NT2/D1 (cell line): Measurements from ENCODE around the gene CAPN13.

Source experiments
- DNase-seq: peaks from one replicate; pipeline ENCODE4 v3.0.0-alpha.2; 2011; ENCODE audit warnings: low read depth, low spot score
- H3K27me3 ChIP-seq: 2 replicates; pipeline ENCODE4 v1.6.0; 2011; ENCODE audit warnings: mild to moderate bottlenecking; ENCODE audit not compliant: insufficient read length, insufficient read depth
- H3K36me3 ChIP-seq: 2 replicates; pipeline ENCODE4 v1.6.1; 2011; ENCODE audit warnings: mild to moderate bottlenecking, low read length, mixed read lengths; ENCODE audit not compliant: insufficient read depth, insufficient read length
- H3K4me1 ChIP-seq: 2 replicates; pipeline ENCODE4 v1.5.1; 2011; ENCODE audit not compliant: insufficient read depth, insufficient read length
- H3K4me3 ChIP-seq: 2 replicates; pipeline ENCODE4 v1.5.1; 2011; ENCODE audit warnings: low read depth; ENCODE audit not compliant: insufficient read length
- H3K9ac ChIP-seq: 2 replicates; pipeline ENCODE4 v1.6.0; 2011; ENCODE audit warnings: low read depth; ENCODE audit not compliant: insufficient read length
- H3K9me3 ChIP-seq: 2 replicates; pipeline ENCODE4 v1.5.1; 2011; ENCODE audit warnings: mild to moderate bottlenecking, low read length; ENCODE audit not compliant: insufficient read depth
- SUZ12 ChIP-seq: IDR thresholded peaks from 2 replicates; pipeline ENCODE4 v1.6.1; 2011; ENCODE audit not compliant: insufficient read length, insufficient read depth; ENCODE audit errors: extremely low read depth
- YY1 ChIP-seq: IDR thresholded peaks from 2 replicates; pipeline ENCODE4 v1.6.1; 2011; ENCODE audit not compliant: insufficient read length, insufficient read depth
- ZNF274 ChIP-seq: IDR thresholded peaks from 2 replicates; pipeline ENCODE4 v1.6.1; 2011; ENCODE audit warnings: mild to moderate bottlenecking, low read depth, low read length

CAPN13 gene

DNA sequence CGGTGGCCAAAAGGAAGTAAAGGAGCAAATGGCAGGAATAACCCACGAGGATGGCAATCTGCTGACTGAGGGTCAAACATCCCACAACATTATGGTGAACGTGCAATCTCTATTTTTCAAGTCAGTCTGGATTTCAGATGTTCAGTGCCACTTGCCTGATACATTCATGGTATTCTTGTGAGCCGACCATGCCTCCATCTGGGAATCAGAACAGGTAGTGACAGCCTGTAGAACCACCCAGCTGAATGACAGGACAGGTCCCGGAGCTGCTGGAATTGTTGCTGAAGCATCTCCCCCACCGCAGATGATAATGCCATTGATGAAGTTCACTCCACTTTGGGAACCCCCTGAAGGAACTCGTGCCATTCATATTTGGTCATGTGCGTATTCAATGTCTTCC is 123.2 kb downstream of the CAPN13 start:
- TF ChIP-seq YY1, result no peak
- no peak for TF ChIP-seq ZNF274
- TF ChIP-seq SUZ12, result no peak
- Histone ChIP-seq H3K4me3 (no peak overlapping the region), H3K4me1 (peaks cover 1% of the 10 kb centered on the region), H3K36me3 (no peaks in the 10 kb centered on the region), H3K9ac (no peak overlapping the region), H3K27me3 (no peaks in the 10 kb centered on the region), H3K9me3 (no peaks in the 10 kb centered on the region)
- DNase-seq, result no peak

DNA sequence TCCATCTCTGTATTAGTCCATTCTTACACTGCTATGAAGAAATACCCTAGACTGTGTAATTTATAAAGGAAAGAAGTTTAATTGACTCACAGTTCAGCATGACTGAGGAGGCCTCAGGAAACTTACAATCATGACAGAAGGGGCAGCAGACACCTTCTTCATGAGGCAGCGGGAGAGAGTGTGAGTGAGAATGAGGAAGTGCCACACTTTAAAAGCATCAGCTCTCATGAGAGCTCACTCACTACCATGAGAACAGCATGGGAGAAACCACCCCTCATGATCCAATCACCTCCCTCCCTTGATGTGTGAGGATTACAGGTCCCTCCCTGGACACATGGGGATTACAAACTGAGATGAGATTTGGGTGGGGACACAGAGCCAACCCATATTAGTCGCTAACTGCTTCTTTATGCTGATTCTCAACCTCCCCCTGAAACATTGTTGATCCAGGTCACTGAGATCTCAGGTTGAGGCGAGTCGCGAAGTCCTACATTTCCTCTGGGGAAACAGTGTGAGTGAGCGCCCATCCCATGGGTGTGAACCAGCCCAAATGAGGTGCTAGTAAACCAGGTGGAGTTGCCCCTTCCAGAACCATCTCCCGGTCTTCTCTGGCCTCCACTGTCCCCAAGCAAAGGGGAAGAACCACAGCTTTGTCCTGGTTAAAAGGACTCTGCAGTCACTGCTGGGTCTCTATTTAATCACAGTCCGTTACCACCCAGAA is 123.8 kb downstream of the CAPN13 start:
- no peaks in the 10 kb centered on the region for H3K4me1 ChIP-seq
- H3K4me3 ChIP-seq, result no peak overlapping the region
- DNase-seq, result no peak
- H3K27me3 ChIP-seq, result no peaks in the 10 kb centered on the region
- no peak for TF ChIP-seq SUZ12
- TF ChIP-seq ZNF274, result no peak
- no peak for TF ChIP-seq YY1
- H3K9ac ChIP-seq, result no peak overlapping the region
- no peaks in the 10 kb centered on the region for H3K9me3 ChIP-seq
- H3K36me3 ChIP-seq, result no peaks in the 10 kb centered on the region

DNA sequence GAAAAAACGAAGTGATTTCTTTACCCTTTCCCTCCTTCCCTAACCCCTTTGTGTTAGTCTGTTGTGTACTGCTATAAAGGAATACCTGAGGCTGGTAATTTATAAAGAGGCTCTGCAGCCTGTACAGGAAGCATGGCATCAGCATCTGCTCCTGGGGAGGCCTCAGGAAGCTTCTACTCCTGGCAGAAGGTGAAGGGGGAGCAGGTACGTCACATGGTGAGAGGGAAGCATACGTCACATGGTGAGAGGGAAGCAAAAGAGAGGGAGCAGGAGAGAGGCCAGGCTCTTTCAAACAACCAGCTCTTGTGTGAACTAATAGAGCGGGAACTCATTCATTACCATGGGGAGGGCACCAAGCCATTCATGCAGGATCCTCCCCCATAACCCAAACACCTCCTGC is 126.2 kb downstream of the CAPN13 start:
- Histone ChIP-seq H3K4me1 (no peaks in the 10 kb centered on the region), H3K9me3 (no peaks in the 10 kb centered on the region), H3K36me3 (no peaks in the 10 kb centered on the region), H3K9ac (no peak overlapping the region), H3K4me3 (no peak overlapping the region), H3K27me3 (no peaks in the 10 kb centered on the region)
- TF ChIP-seq YY1 (no peak), SUZ12 (no peak), ZNF274 (no peak)
- DNase-seq, result no peak

DNA sequence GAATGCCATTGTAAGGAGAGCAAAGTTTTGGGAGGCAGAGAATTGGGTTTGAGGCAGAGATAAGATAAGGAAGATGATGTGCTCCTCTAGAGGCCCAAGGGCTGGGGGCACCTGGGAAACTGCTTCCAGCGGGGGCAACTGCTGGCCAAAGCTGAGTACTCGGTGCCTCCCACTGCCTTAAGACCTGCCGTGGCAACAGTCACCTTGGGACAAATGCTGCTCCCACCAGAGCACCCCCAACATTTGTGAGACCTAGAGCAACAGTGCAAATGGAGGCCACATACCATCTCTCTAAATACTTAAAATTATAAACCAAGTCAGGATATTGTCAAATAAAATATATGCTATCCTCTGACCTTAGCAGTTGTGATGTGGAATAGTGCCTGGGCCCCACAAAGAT is 127.1 kb downstream of the CAPN13 start:
- no peaks in the 10 kb centered on the region for H3K4me1 ChIP-seq
- no peak for DNase-seq
- no peak overlapping the region for H3K4me3 ChIP-seq
- H3K27me3 ChIP-seq, result no peaks in the 10 kb centered on the region
- H3K9me3 ChIP-seq, result no peaks in the 10 kb centered on the region
- H3K9ac ChIP-seq, result no peak overlapping the region
- no peaks in the 10 kb centered on the region for H3K36me3 ChIP-seq
- TF ChIP-seq YY1, result no peak
- no peak for TF ChIP-seq ZNF274
- no peak for TF ChIP-seq SUZ12

DNA sequence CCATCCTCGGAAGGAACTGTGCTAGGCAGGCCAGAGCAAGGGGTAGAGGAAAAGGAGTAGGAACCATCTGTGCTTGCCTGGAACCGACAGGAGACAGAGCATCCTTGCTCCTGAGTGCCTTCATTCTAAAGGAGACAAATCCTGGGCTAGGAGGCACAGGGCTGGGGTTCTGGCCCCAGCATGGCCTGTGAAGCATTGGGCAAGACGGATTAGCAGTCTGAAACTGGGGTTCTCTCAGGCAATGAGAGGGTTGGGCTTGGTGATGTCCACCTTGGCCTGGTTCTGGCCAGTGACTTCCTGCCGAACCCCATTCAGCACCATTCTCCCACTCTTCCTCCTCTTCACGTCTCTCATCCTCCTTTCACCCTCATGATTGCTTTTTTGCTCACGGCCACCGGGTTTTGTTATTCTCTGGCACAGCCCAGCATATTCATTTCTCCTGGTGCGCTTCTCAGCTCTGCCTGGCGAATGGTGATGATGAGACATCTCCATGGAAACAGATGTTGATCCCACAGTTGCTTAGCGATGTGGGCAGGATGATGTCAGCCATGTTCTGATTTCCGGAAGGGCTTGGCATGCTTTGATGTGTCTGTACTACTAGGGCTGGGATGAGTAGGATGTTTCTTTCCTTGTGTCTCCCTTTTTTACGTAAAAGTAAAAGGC is 127.7 kb downstream of the CAPN13 start:
- Histone ChIP-seq H3K9me3 (no peaks in the 10 kb centered on the region), H3K9ac (no peak overlapping the region), H3K27me3 (no peaks in the 10 kb centered on the region), H3K4me3 (no peak overlapping the region), H3K4me1 (no peaks in the 10 kb centered on the region), H3K36me3 (no peaks in the 10 kb centered on the region)
- no peak for DNase-seq
- no peak for TF ChIP-seq YY1
- TF ChIP-seq SUZ12, result no peak
- TF ChIP-seq ZNF274, result no peak

DNA sequence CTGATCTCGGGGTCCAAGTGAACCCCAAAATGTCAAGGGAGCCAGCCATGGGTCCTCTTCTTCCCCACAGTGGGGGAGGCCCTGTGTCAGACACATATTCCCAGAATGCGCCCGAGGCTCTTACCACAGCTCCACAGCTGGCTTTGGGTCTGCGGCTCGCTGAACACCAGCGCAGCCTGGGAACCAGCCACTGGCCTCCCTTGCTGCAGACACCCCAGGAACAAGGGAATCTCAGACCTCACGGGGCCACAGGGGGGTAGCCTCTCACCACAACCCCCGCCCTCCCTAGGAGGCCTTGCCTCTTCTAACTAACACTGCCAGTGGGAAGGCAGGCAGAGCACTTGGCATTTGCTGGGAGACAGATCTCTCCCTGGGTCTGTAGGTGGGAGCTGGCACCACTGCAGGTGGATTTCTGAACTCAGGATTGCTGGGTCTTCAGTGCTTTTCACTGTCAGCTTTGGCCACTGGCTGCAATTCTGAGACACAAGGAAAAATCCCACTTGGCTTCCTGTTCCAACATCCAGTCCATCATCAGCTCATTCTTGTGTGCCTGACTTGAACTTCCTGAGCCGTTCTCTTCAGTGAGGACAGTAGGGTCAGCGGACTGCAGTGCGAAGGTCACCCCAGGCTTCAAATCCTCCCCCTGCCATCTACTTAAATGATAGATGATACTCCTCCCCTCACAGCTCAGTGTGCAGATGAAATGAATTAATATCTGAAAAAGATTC is 128.7 kb downstream of the CAPN13 start:
- no peak overlapping the region for H3K4me3 ChIP-seq
- TF ChIP-seq YY1, result no peak
- TF ChIP-seq SUZ12, result no peak
- TF ChIP-seq ZNF274, result no peak
- no peaks in the 10 kb centered on the region for H3K36me3 ChIP-seq
- H3K9ac ChIP-seq, result no peak overlapping the region
- no peaks in the 10 kb centered on the region for H3K9me3 ChIP-seq
- no peaks in the 10 kb centered on the region for H3K27me3 ChIP-seq
- no peaks in the 10 kb centered on the region for H3K4me1 ChIP-seq
- DNase-seq, result no peak

DNA sequence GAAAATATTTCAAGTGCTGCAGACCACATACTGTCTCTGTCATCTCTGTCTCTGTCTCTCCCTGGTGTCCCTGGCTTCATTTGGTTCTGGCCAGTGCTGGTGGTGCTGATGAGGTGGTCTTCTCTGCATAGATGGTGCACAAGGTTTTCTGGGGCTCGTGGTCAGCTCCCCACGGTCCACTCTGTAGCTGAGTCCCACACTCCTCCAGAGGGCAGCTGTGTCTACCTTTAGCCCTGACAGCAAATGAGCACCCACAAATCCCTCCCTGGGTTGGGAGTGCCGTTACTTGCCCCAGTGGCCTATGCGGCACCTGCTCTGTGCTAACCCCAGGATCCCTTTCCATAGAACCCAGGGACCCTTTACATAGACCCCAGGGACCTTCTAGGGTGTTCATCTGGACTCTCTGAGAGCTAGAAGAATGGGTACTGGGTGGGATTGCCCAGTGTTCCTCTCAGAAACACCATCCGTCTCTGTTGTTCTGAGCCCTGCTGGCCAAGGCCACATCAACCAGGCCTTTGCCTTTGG is 129.3 kb downstream of the CAPN13 start:
- H3K4me1 ChIP-seq, result no peaks in the 10 kb centered on the region
- TF ChIP-seq SUZ12, result no peak
- no peak for TF ChIP-seq ZNF274
- no peak for TF ChIP-seq YY1

More for the DNA sequence above, 129.3 kb downstream of the CAPN13 start:
- H3K9me3 ChIP-seq, result no peaks in the 10 kb centered on the region
- no peak for DNase-seq
- no peaks in the 10 kb centered on the region for H3K36me3 ChIP-seq
- H3K4me3 ChIP-seq, result no peak overlapping the region
- no peak overlapping the region for H3K9ac ChIP-seq
- H3K27me3 ChIP-seq, result no peaks in the 10 kb centered on the region
